Measurements from ENCODE around the gene CDH3.

DNA sequence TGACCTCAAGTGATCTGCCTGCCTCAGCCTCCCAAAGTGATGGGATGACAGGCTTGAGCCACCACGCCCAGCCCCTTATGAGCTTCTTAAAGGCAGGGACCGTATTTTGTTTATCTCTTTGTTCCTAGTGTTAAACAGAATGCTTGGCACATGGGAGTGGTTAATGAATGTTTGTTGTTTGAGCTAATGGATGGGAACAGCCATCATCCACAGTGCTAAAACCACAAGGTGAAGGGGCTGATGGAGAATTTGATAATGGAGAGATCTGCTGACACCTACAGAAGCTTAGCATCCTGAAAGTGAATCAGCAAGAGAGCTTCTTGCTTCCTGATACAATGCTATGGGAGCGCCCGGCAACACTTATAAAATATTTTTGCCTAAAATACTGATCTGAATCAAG, 83.4 kb downstream of the CDH3 start:
- TF ChIP-seq YY1 (IDR thresholded peaks at IDR 0.05; ENCODE audit: low read depth), result no peak
- TF ChIP-seq, protein P1, sequence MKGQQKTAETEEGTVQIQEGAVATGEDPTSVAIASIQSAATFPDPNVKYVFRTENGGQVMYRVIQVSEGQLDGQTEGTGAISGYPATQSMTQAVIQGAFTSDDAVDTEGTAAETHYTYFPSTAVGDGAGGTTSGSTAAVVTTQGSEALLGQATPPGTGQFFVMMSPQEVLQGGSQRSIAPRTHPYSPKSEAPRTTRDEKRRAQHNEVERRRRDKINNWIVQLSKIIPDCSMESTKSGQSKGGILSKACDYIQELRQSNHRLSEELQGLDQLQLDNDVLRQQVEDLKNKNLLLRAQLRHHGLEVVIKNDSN (IDR thresholded peaks at IDR 0.05), result no peak
- TF ChIP-seq FOXM1 (IDR thresholded peaks at IDR 0.05; ENCODE audit: borderline replicate concordance, low read depth), result no peak
- no peak for TF ChIP-seq REST (IDR thresholded peaks at IDR 0.05; ENCODE audit: low read depth)
- no peak for TF ChIP-seq EP300 (IDR thresholded peaks at IDR 0.05; ENCODE audit: borderline replicate concordance)
- no peak for TF ChIP-seq TEAD4 (IDR thresholded peaks at IDR 0.05)
- no peak for TF ChIP-seq TCF12 (IDR thresholded peaks at IDR 0.05; ENCODE audit: low read depth)
- TF ChIP-seq CREB1 (IDR thresholded peaks at IDR 0.05; ENCODE audit: low read depth), result no peak

Measured in Ishikawa (cell line).